ENCODE results near the gene TMEM203.

DNA sequence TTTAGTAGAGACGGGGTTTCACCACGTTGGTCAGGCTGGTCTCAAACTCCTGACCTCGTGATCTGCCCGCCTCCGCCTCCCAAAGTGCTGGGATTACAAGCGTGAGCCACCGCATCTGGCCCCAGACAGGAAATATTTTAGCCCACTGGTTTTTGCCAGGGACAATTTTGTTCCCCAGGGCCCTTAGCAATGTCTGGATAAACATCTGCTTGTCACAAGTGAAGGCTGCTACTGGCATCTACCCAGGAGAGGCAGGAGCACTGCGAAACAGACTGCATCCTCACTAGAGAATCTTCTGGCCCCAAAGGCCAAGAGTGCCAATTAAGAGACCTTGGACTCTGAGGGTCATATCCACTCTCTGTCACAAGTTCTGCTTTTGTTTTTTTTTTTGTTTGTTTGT, 2.5 kb downstream of the TMEM203 start:
- TF ChIP-seq, protein P1, sequence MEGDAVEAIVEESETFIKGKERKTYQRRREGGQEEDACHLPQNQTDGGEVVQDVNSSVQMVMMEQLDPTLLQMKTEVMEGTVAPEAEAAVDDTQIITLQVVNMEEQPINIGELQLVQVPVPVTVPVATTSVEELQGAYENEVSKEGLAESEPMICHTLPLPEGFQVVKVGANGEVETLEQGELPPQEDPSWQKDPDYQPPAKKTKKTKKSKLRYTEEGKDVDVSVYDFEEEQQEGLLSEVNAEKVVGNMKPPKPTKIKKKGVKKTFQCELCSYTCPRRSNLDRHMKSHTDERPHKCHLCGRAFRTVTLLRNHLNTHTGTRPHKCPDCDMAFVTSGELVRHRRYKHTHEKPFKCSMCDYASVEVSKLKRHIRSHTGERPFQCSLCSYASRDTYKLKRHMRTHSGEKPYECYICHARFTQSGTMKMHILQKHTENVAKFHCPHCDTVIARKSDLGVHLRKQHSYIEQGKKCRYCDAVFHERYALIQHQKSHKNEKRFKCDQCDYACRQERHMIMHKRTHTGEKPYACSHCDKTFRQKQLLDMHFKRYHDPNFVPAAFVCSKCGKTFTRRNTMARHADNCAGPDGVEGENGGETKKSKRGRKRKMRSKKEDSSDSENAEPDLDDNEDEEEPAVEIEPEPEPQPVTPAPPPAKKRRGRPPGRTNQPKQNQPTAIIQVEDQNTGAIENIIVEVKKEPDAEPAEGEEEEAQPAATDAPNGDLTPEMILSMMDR (IDR thresholded peaks at IDR 0.05; ENCODE audit: poor library complexity, severe bottlenecking), result no peak
- TF ChIP-seq EZH2 (IDR thresholded peaks at IDR 0.05; ENCODE audit: borderline replicate concordance, insufficient read depth, low read length, poor library complexity, severe bottlenecking) (no peak), POLR2AphosphoS5 (IDR thresholded peaks at IDR 0.05) (no peak), EP300 (conservative IDR thresholded peaks at IDR 0.05; ENCODE audit: poor library complexity, severe bottlenecking) (no peak), TAF1 (IDR thresholded peaks at IDR 0.05; ENCODE audit: low read depth) (no peak), MXI1 (conservative IDR thresholded peaks at IDR 0.05; ENCODE audit: poor library complexity, severe bottlenecking) (no peak), RAD21 (conservative IDR thresholded peaks at IDR 0.05) (no peak)
- TF ChIP-seq, protein P2, sequence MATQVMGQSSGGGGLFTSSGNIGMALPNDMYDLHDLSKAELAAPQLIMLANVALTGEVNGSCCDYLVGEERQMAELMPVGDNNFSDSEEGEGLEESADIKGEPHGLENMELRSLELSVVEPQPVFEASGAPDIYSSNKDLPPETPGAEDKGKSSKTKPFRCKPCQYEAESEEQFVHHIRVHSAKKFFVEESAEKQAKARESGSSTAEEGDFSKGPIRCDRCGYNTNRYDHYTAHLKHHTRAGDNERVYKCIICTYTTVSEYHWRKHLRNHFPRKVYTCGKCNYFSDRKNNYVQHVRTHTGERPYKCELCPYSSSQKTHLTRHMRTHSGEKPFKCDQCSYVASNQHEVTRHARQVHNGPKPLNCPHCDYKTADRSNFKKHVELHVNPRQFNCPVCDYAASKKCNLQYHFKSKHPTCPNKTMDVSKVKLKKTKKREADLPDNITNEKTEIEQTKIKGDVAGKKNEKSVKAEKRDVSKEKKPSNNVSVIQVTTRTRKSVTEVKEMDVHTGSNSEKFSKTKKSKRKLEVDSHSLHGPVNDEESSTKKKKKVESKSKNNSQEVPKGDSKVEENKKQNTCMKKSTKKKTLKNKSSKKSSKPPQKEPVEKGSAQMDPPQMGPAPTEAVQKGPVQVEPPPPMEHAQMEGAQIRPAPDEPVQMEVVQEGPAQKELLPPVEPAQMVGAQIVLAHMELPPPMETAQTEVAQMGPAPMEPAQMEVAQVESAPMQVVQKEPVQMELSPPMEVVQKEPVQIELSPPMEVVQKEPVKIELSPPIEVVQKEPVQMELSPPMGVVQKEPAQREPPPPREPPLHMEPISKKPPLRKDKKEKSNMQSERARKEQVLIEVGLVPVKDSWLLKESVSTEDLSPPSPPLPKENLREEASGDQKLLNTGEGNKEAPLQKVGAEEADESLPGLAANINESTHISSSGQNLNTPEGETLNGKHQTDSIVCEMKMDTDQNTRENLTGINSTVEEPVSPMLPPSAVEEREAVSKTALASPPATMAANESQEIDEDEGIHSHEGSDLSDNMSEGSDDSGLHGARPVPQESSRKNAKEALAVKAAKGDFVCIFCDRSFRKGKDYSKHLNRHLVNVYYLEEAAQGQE (IDR thresholded peaks at IDR 0.05; ENCODE audit: borderline replicate concordance), result no peak
